MCF 10A (cell line): ENCODE measurements around the gene RAD51C. TPM values are rescaled to one million over a fixed set of nuclear protein-coding genes. Genes with fewer than 3 reads are reported as not detected.
"Not testable (repeated sequence)": the region's sequence is repeated elsewhere in the genome, so short reads cannot be mapped to it uniquely, and the experiment has no call there.

ENCODE experiments used
- BruUV-seq: library from RNA; stranded (reverse); fragments of 400-500 nt; replicated peaks from 2 replicates; lab custom pipeline; 2021; lab: Mats Ljungman, UMichigan
- CTCF ChIA-PET: fragments of 300-600 bp; sonication (Branson Sonifier 250); formaldehyde crosslinking; extraction: SDS; loops from one replicate; lab custom pipeline; 2021; ENCODE audit warnings: antibody characterized with exemption, inconsistent platforms; lab: Yijun Ruan, JAX
- POLR2A ChIA-PET: fragments of 300-600, 350-650 bp; sonication (Branson Sonifier 250); formaldehyde crosslinking; extraction: SDS; loops from one replicate; lab custom pipeline; 2020; ENCODE audit warnings: antibody characterized with exemption, inconsistent platforms; lab: Yijun Ruan, JAX
- DNase-seq: peaks from one replicate; pipeline ENCODE4 v3.0.0-alpha.2; 2018; ENCODE audit not compliant: unreplicated experiment
- H3K27ac Mint-ChIP-seq: one replicate; pipeline ENCODE4 v1.8.0; 2022; ENCODE audit warnings: mild to moderate bottlenecking, low read depth, mixed read lengths; ENCODE audit not compliant: unreplicated experiment
- H3K27me3 Mint-ChIP-seq: one replicate; pipeline ENCODE4 v1.8.0; 2022; ENCODE audit warnings: mixed read lengths; ENCODE audit not compliant: insufficient read depth, unreplicated experiment
- H3K36me3 Mint-ChIP-seq: one replicate; pipeline ENCODE4 v1.8.0; 2022; ENCODE audit warnings: mild to moderate bottlenecking, moderate library complexity, mixed read lengths; ENCODE audit not compliant: insufficient read depth, unreplicated experiment
- H3K4me1 Mint-ChIP-seq: one replicate; pipeline ENCODE4 v1.8.0; 2022; ENCODE audit warnings: mixed read lengths; ENCODE audit not compliant: insufficient read depth, unreplicated experiment
- H3K4me3 Mint-ChIP-seq: one replicate; pipeline ENCODE4 v1.8.0; 2022; ENCODE audit warnings: mild to moderate bottlenecking, moderate library complexity, mixed read lengths; ENCODE audit not compliant: unreplicated experiment
- H3K9me3 Mint-ChIP-seq: one replicate; pipeline ENCODE4 v1.8.0; 2022; ENCODE audit warnings: mixed read lengths; ENCODE audit not compliant: unreplicated experiment
- intact Hi-C: fragments of 100-400 bp; cut with micrococcal nuclease; formaldehyde crosslinking; loops from 2 replicates; pipeline ENCODE4 v1.14.1; 2022
- total RNA-seq: library from RNA; stranded (reverse); gene quantifications from 2 replicates; pipeline ENCODE4 v1.2.3, GENCODE V29; 2022
- TF ChIP-seq, protein P1 (sequence below): fragments of 200-600 bp; IDR thresholded peaks from one replicate; pipeline ENCODE4 v1.8.0; 2022; ENCODE audit warnings: antibody characterized with exemption, mild to moderate bottlenecking; ENCODE audit not compliant: unreplicated experiment

RAD51C gene
- total RNA-seq, 1 experiment from 2014 or later = 59.5 TPM

DNA sequence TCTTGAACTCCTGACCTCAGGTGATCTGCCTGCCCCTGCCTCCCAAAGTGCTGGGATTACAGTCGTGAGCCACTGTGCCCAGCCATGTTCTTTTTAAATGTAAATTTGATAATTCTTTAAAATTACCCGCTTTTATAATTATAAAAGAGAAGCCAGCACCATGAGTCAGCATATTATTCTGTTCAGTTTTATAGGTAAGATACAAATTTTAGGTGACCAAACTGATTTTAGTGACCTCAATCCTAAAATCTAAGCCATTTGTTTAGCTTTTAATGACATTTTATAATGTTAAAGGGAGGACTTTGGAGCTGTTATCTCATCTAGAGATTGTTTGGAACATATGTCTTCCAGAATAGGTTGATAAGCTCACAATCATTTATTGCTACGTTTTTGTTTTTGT, 42.4 kb downstream of the RAD51C start:
- Mint-ChIP-seq H3K27me3 (no peaks in the 10 kb centered on the region), H3K27ac (no peak overlapping the region), H3K4me3 (no peak overlapping the region), H3K9me3 (no peaks in the 10 kb centered on the region), H3K4me1 (no peaks in the 10 kb centered on the region), H3K36me3 (peaks cover 23% of the 10 kb centered on the region)
- DNase-seq = no peak
- no TSS peak for BruUV-seq
- ChIA-PET POLR2A (interaction anchor here (0.6 kb wide), 1 partner anchor 153 kb away, joined by 3 read pairs; no protein-coding TSS in a partner anchor), CTCF (interaction anchor here (0.7 kb wide), 1 partner anchor 46 kb away, joined by 3 read pairs; no protein-coding TSS in a partner anchor)
- intact Hi-C loops = no loop called here
- TF ChIP-seq, protein P1, sequence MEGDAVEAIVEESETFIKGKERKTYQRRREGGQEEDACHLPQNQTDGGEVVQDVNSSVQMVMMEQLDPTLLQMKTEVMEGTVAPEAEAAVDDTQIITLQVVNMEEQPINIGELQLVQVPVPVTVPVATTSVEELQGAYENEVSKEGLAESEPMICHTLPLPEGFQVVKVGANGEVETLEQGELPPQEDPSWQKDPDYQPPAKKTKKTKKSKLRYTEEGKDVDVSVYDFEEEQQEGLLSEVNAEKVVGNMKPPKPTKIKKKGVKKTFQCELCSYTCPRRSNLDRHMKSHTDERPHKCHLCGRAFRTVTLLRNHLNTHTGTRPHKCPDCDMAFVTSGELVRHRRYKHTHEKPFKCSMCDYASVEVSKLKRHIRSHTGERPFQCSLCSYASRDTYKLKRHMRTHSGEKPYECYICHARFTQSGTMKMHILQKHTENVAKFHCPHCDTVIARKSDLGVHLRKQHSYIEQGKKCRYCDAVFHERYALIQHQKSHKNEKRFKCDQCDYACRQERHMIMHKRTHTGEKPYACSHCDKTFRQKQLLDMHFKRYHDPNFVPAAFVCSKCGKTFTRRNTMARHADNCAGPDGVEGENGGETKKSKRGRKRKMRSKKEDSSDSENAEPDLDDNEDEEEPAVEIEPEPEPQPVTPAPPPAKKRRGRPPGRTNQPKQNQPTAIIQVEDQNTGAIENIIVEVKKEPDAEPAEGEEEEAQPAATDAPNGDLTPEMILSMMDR = no peak

GRCh38 chr17:58741121-58741625, 48.8 kb downstream of the RAD51C start:
- TF ChIP-seq, protein P1 = no peak
- CTCF ChIA-PET = interaction anchor here (0.7 to 0.8 kb wide), 3 partner anchors 19 to 43 kb away, joined by 3 read pairs; no protein-coding TSS in a partner anchor
- POLR2A ChIA-PET = interaction anchor here (0.6 to 2.2 kb wide), 9 partner anchors 9 to 250 kb away, joined by 3 to 7 read pairs (median 4); partner anchors contain the start of gene RAD51C

GRCh38 chr17:58747674-58748073, 55.3 kb downstream of the RAD51C start:
- CTCF ChIA-PET = no interaction called here
- POLR2A ChIA-PET = interaction anchor here (1.0 to 1.5 kb wide), 2 partner anchors 9 to 116 kb away, joined by 4 to 5 read pairs; no protein-coding TSS in a partner anchor
- Mint-ChIP-seq H3K27me3 (no peaks in the 10 kb centered on the region), H3K27ac (no peak overlapping the region), H3K4me3 (no peak overlapping the region), H3K36me3 (no peaks in the 10 kb centered on the region), H3K9me3 (no peaks in the 10 kb centered on the region), H3K4me1 (no peaks in the 10 kb centered on the region)
- intact Hi-C loops = no loop called here
- no peak for DNase-seq
- TF ChIP-seq, protein P1 = no peak
- no TSS peak for BruUV-seq

More at GRCh38 chr17:58741121-58741625, 48.8 kb downstream of the RAD51C start:
- no peaks in the 10 kb centered on the region for H3K9me3 Mint-ChIP-seq
- H3K36me3 Mint-ChIP-seq = no peaks in the 10 kb centered on the region
- H3K4me3 Mint-ChIP-seq = peak overlapping the region; percentile 35
- H3K27me3 Mint-ChIP-seq = no peaks in the 10 kb centered on the region
- intact Hi-C loops = no loop called here
- BruUV-seq = no TSS peak
- peak; percentile 92 for DNase-seq
- peak overlapping the region; percentile 46 for H3K27ac Mint-ChIP-seq
- peaks cover 12% of the 10 kb centered on the region for H3K4me1 Mint-ChIP-seq

DNA sequence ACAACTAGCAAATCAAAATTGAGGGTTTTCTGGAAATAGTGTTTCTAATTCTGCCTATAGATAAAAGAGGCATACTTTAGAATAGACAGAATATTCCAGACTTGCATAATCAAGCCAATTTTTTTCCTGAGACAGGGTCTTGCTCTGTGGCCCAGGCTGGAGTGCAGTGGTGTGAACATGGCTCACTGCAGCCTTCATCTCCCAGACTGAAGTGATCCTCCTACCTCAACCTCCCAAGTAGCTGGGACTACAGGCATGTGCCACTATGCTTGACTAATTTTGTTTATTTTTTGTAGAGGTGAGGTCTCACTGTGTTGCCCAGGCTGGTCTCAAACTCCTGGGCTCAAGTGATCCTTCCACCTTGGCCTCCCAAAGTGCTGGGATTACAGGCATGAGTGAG, 57.2 kb downstream of the RAD51C start:
- H3K9me3 Mint-ChIP-seq, intact Hi-C loops, DNase-seq, CTCF ChIA-PET, H3K27me3 Mint-ChIP-seq, BruUV-seq, H3K4me3 Mint-ChIP-seq, H3K27ac Mint-ChIP-seq, H3K4me1 Mint-ChIP-seq, H3K36me3 Mint-ChIP-seq: not testable (repeated sequence)
- POLR2A ChIA-PET = interaction anchor here (1.9 kb wide), 1 partner anchor 8 kb away, joined by 7 read pairs; no protein-coding TSS in a partner anchor
